ENCODE data around the gene TFEB. TPM values are rescaled to one million over a fixed set of nuclear protein-coding genes. Genes with fewer than 3 reads are reported as not detected.
A peak's percentile ranks its signal among the peaks of the same experiment; 100 is the strongest.

The TFEB gene
- total RNA-seq, 1 experiment from 2014 or later = 7.3 TPM

DNA sequence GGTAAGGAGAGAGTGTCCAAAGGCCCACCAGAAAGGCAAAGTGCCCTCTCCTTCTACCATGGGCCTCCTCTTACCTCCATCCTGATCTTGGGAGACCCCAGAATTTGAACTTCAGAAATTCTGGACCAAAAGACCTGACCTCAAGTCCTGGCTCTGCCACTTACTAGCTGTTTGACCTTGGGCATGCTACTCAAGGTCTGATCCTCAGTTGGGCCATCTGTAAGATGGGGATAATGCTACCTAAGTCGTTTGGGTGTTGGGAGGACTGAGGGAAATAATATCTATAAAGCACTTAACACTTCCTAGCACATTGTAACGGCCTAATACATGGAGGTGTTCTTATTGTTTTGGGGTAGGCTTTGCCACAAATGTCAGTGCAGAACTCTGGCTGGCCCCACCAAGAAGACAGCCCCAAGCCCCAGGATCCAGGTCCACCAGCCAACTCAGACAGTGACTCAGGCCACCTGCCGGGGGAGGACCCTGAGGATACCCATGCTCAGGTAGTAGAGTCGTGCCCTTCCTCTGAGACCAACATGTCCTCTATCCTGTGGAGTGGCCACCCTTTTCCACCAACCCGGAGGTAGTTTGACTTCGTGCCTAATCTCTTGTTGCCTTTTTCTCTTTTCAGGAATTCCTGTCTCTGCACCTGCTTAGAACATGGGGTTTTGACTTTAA lies 47.8 kb upstream of the TFEB start:
- Histone ChIP-seq H3K9me2 (ENCODE audit: insufficient read depth) (no peaks in the 10 kb centered on the region), H3K27me3 (ENCODE audit: insufficient read depth, low read depth) (no peaks in the 10 kb centered on the region), H3K36me3 (ENCODE audit: low read depth) (no peaks in the 10 kb centered on the region), H3K4me3 (no peak overlapping the region), H4K20me1 (ENCODE audit: insufficient read depth) (no peaks in the 10 kb centered on the region), H3K9me3 (ENCODE audit: insufficient read depth, low read depth) (no peaks in the 10 kb centered on the region), H3K4me2 (peak overlapping the region; percentile 90; the same call in 1 of the 2 replicates), H3K4me1 (replicated peaks; ENCODE audit: insufficient read depth) (peaks cover 46% of the 10 kb centered on the region), H3K27ac (0 out of 2 replicates have a peak overlapping the region, but pooled peaks have one; percentile 78), H3F3A (ENCODE audit: insufficient read depth, low read depth) (peaks cover 43% of the 10 kb centered on the region), H3K79me2 (ENCODE audit: low read depth) (peaks cover 14% of the 10 kb centered on the region), H2AFZ (no peak overlapping the region)
- no TSS peak for BruUV-seq (replicated peaks)
- no peak for DNase-seq
- intact Hi-C loops (cut with micrococcal nuclease; ENCODE audit: unreplicated experiment) = loop anchor here (5.0 to 10.0 kb wide), 3 partner anchors 154 to 1094 kb away; partner anchors contain the start of genes PRPH2 and RPL7L1
- no peak for TF ChIP-seq EZH2 (IDR thresholded peaks at IDR 0.05; ENCODE audit: low read depth)
- TF ChIP-seq CTCF (conservative IDR thresholded peaks at IDR 0.05) = no peak
- CTCF ChIA-PET = interaction anchor here (0.5 to 0.6 kb wide), 2 partner anchors 267 to 610 kb away, joined by 3 to 5 read pairs; no protein-coding TSS in a partner anchor
- POLR2A ChIA-PET (ENCODE audit: unreplicated experiment) = interaction anchor here (0.7 kb wide), 1 partner anchor 442 kb away, joined by 4 read pairs; no protein-coding TSS in a partner anchor

DNA sequence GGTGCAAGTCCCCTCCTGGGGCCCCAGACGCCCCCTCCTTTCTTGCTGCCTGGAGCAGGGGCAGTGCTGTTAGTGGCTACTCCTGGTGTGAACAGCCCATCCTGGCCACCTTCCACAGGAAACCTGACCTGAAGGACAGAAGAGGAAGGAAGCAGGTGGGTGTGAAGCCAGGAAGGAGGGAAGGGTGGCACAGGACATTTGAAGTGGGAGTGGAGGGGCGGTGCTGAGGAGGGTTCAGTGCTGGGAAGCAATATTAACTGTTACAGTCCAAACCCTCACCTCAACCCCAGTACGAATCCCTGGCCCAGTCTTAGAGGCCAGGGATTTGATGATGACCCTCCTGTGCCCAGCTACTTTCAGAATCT lies 45.9 kb upstream of the TFEB start:
- Histone ChIP-seq H3K9me3 (ENCODE audit: insufficient read depth, low read depth) (no peaks in the 10 kb centered on the region), H3K4me3 (peak overlapping the region; percentile 94), H3K4me1 (replicated peaks; ENCODE audit: insufficient read depth) (peaks cover 46% of the 10 kb centered on the region), H3K36me3 (ENCODE audit: low read depth) (no peaks in the 10 kb centered on the region), H3K27me3 (ENCODE audit: insufficient read depth, low read depth) (no peaks in the 10 kb centered on the region), H3K27ac (peak overlapping the region; percentile 37; the same call in 1 of the 2 replicates), H2AFZ (peak overlapping the region; percentile 74), H4K20me1 (ENCODE audit: insufficient read depth) (no peaks in the 10 kb centered on the region), H3F3A (ENCODE audit: insufficient read depth, low read depth) (peaks cover 41% of the 10 kb centered on the region), H3K4me2 (peak overlapping the region; percentile 98), H3K79me2 (ENCODE audit: low read depth) (no peaks in the 10 kb centered on the region), H3K9me2 (ENCODE audit: insufficient read depth) (no peaks in the 10 kb centered on the region)
- BruUV-seq (replicated peaks) = TSS peak; percentile 14
- TF ChIP-seq CTCF (conservative IDR thresholded peaks at IDR 0.05) (no peak), EZH2 (IDR thresholded peaks at IDR 0.05; ENCODE audit: low read depth) (no peak)
- POLR2A ChIA-PET (ENCODE audit: unreplicated experiment) = interaction anchor here (0.6 kb wide), 1 partner anchor 781 kb away, joined by 3 read pairs; no protein-coding TSS in a partner anchor
- CTCF ChIA-PET = interaction anchor here (0.5 to 0.6 kb wide), 3 partner anchors 72 to 263 kb away, joined by 3 to 16 read pairs (median 8); no protein-coding TSS in a partner anchor
- no peak for DNase-seq
- intact Hi-C loops (cut with micrococcal nuclease; ENCODE audit: unreplicated experiment) = loop anchor here (2.0 to 10.0 kb wide), 4 partner anchors 156 to 1096 kb away; partner anchors contain the start of genes PRPH2 and RPL7L1

DNA sequence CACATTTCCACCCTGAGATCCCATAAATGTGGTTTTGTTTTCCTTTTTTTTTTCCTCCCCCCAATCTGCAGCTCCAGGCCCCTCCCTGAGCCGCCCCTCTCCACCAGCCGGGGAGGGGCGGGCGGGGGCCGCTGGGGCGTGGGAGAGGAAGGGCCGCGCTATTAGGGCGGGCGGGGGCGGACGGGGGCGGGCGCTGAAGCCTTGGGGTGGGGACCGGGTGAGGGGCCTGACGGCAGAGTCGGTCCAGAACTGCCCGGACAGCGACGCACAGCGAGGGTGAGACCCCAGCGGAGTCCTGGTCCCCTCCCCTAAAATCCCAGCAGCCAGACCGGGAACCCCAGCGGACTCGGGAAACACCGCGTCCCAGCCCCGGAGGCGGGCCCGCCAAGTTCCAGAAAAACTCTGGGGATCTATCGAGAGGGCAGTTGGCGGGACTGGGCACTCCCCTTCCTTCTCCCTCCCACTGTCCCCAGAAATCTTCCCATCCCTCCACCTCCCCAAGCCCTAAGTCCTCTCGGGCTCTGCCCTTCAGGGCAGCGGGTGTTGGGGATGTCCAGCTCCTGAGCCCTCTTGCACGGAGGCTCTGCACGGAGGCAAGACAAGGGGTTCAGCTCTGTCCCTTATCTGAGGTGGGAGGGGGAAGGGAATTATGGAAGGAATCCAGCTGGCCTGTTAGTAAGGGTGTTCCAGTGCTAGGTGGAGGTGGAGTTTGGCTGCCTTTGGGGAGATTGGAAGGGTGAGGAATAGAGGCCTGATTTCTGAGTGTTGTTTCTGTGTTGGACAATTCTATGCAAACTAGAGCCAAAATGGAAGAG lies 45.4 kb upstream of the TFEB start, which contains the start of gene PRICKLE4:
Gene PRICKLE4, plus strand, starts transcription at position 232 of the 815 bp plus-strand sequence. CDS start 2,692 bp downstream, outside the sequence.
- no peaks in the 10 kb centered on the region for H3K9me2 ChIP-seq (ENCODE audit: insufficient read depth)
- H3F3A ChIP-seq (ENCODE audit: insufficient read depth, low read depth) = peaks cover 40% of the 10 kb centered on the region
- no peaks in the 10 kb centered on the region for H3K36me3 ChIP-seq (ENCODE audit: low read depth)
- CTCF ChIA-PET = no interaction called here
- no peaks in the 10 kb centered on the region for H4K20me1 ChIP-seq (ENCODE audit: insufficient read depth)
- no TSS peak for BruUV-seq (replicated peaks)
- no peak for TF ChIP-seq EZH2 (IDR thresholded peaks at IDR 0.05; ENCODE audit: low read depth)
- TF ChIP-seq CTCF (conservative IDR thresholded peaks at IDR 0.05) = no peak
- no peaks in the 10 kb centered on the region for H3K9me3 ChIP-seq (ENCODE audit: insufficient read depth, low read depth)
- H2AFZ ChIP-seq = peak within 1 kb of the TSS; percentile 95
- peak within 1 kb of the TSS; percentile 98 for H3K4me2 ChIP-seq
- POLR2A ChIA-PET (ENCODE audit: unreplicated experiment) = interaction anchor here (0.6 kb wide), 1 partner anchor 781 kb away, joined by 3 read pairs; no protein-coding TSS in a partner anchor
- peak within 1 kb of the TSS; percentile 43; the same call in 1 of the 2 replicates for H3K27ac ChIP-seq
- peak; percentile 61 to 69 for DNase-seq
- no peaks in the 10 kb centered on the region for H3K79me2 ChIP-seq (ENCODE audit: low read depth)
- H3K4me1 ChIP-seq (replicated peaks; ENCODE audit: insufficient read depth) = peaks cover 41% of the 10 kb centered on the region
- intact Hi-C loops (cut with micrococcal nuclease; ENCODE audit: unreplicated experiment) = loop anchor here (1.0 to 10.0 kb wide), 6 partner anchors 157 to 1097 kb away; partner anchors contain the start of genes PRPH2 and RPL7L1
- H3K27me3 ChIP-seq (ENCODE audit: insufficient read depth, low read depth) = no peaks in the 10 kb centered on the region
- H3K4me3 ChIP-seq = peak within 1 kb of the TSS; percentile 94
